GM20431 (cell line): ENCODE measurements around the gene TRIM74.
"Not testable (repeated sequence)": the region's sequence is repeated elsewhere in the genome, so short reads cannot be mapped to it uniquely, and the experiment has no call there.

Source experiments
- in situ Hi-C: fragments of 300-500 bp; cut with MseI, MboI; formaldehyde crosslinking; loops from one replicate; pipeline ENCODE4 v1.15.0; 2020; ENCODE audit warnings: low sequenced_read_pairs; ENCODE audit not compliant: unreplicated experiment

Gene TRIM74

GRCh38 chr7:72960626-72961345 lies 8.5 kb downstream of the TRIM74 start:
- in situ Hi-C loops = not testable (repeated sequence)

GRCh38 chr7:72960029-72960428 lies 9.2 kb downstream of the TRIM74 start:
- in situ Hi-C loops = not testable (repeated sequence)

GRCh38 chr7:72954563-72955198 lies 14.6 kb downstream of the TRIM74 start:
- in situ Hi-C loops = not testable (repeated sequence)

- in situ Hi-C loops = not testable (repeated sequence)
These were observed 15.2 kb downstream of the TRIM74 start for GRCh38 chr7:72953901-72954562.

- in situ Hi-C loops = not testable (repeated sequence)
These were observed 18.8 kb downstream of the TRIM74 start for GRCh38 chr7:72950432-72950831.

- in situ Hi-C loops = not testable (repeated sequence)
These were observed 19.6 kb downstream of the TRIM74 start for GRCh38 chr7:72949686-72950085.

- in situ Hi-C loops = not testable (repeated sequence)
These were observed 20.0 kb downstream of the TRIM74 start for GRCh38 chr7:72949276-72949675.

- in situ Hi-C loops = not testable (repeated sequence)
These were observed 20.6 kb downstream of the TRIM74 start for GRCh38 chr7:72948714-72949113.

GRCh38 chr7:72946130-72946745 lies 23.0 kb downstream of the TRIM74 start:
- in situ Hi-C loops = not testable (repeated sequence)

GRCh38 chr7:72945597-72945996 lies 23.7 kb downstream of the TRIM74 start:
- in situ Hi-C loops = not testable (repeated sequence)

- in situ Hi-C loops = not testable (repeated sequence)
These were observed 24.3 kb downstream of the TRIM74 start for GRCh38 chr7:72944937-72945336.

GRCh38 chr7:72942956-72943355 lies 26.3 kb downstream of the TRIM74 start:
- in situ Hi-C loops = not testable (repeated sequence)

GRCh38 chr7:72942022-72942705 lies 27.1 kb downstream of the TRIM74 start:
- in situ Hi-C loops = not testable (repeated sequence)

GRCh38 chr7:72928216-72928615 lies 41.0 kb downstream of the TRIM74 start:
- in situ Hi-C loops = not testable (repeated sequence)

GRCh38 chr7:72927791-72928190 lies 41.5 kb downstream of the TRIM74 start:
- in situ Hi-C loops = not testable (repeated sequence)

GRCh38 chr7:72925546-72926120 lies 43.6 kb downstream of the TRIM74 start:
- in situ Hi-C loops = no loop called here

GRCh38 chr7:72924733-72925545 lies 44.3 kb downstream of the TRIM74 start, which contains the start of gene POM121:
Gene POM121 (plus strand): TSS chr7:72925095. CDS start chr7:72925122, 27 bp downstream.
- in situ Hi-C loops = no loop called here

GRCh38 chr7:72924386-72924732 lies 44.9 kb downstream of the TRIM74 start:
- in situ Hi-C loops = no loop called here

GRCh38 chr7:72919256-72919775 lies 50.0 kb downstream of the TRIM74 start:
- in situ Hi-C loops = no loop called here
